Heart left ventricle (tissue), 13 donors: ENCODE measurements around the gene FIBP.

Experiments
- POLR2A ChIP-seq, 2 donors: fragments of 450-650 bp; IDR thresholded peaks; one replicate each; pipeline ENCODE4 v1.6.1; 2017; ENCODE audit warnings: antibody characterized with exemption in 2 of 2, mild to moderate bottlenecking in 2 of 2, moderate library complexity in 2 of 2
- TF ChIP-seq, protein P1 (sequence below), 12 donors: fragments of 200-600 bp; sonication (generic) in 4 of 12; IDR thresholded peaks; one replicate each; pipeline versions ENCODE4 v1.5.0 to v1.8.0; 2018 to 2022; ENCODE audit warnings: antibody characterized with exemption in 12 of 12, mild to moderate bottlenecking in 5 of 12
- donor health status: ischemic (EF 13 %, LVEDD 7.1; RV severe dilation, severe dysfunction).
- donor health status: DM: no; HTN: yes; CAD: no.
- donor health status: DM: no; HTN: no; CAD: no.
- donor health status: ischemic (EF 25% LVEDD 6.9; RV normal size, moderate dysfunction).
- donor health status: ischemic (EF 25% LVEDD 5.7; RV mildly dilated, moderate dysfunction).
- donor health status: ischemic (EF 35%, LVEDD 5.7; RV mildly dilated, moderate dysfunction).
- donor health status: nonischemic (EF 11% LVEDD 7.7; RV severe dilation, severe dysfunction).
- donor health status: DM: yes; HTN: yes; CAD: no.
- donor health status: PGD.
- donor health status: ischemic (EF 29% LVEDD 5.4; RV normal size, mild dysfunction).
- donor health status: nonischemic (EF 23%, LVEDD 6.1; RV moderate dilation, normal function).

DNA sequence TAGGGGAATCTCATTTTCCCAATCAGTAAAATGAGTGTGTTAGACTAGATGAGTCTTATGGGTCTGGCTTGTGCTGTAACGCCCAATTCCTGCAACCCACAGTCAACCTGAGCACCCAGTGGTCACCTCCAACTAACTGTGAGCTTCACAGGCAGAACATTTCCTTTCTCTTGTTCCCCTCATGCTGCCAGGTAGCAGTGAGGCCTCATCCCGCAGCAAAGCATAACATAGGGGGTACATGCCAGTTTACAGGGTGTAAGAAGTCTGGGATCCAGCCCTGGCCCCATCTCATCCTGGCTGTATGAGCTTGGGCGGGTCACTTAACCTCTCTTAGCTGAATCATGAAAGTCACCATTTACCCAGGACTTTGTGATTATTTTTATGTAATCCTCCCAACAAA, 19.4 kb downstream of the FIBP start:
- TF ChIP-seq, protein P1, sequence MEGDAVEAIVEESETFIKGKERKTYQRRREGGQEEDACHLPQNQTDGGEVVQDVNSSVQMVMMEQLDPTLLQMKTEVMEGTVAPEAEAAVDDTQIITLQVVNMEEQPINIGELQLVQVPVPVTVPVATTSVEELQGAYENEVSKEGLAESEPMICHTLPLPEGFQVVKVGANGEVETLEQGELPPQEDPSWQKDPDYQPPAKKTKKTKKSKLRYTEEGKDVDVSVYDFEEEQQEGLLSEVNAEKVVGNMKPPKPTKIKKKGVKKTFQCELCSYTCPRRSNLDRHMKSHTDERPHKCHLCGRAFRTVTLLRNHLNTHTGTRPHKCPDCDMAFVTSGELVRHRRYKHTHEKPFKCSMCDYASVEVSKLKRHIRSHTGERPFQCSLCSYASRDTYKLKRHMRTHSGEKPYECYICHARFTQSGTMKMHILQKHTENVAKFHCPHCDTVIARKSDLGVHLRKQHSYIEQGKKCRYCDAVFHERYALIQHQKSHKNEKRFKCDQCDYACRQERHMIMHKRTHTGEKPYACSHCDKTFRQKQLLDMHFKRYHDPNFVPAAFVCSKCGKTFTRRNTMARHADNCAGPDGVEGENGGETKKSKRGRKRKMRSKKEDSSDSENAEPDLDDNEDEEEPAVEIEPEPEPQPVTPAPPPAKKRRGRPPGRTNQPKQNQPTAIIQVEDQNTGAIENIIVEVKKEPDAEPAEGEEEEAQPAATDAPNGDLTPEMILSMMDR (IDR thresholded peaks at IDR 0.05) = no peak
- no peak for TF ChIP-seq POLR2A (IDR thresholded peaks at IDR 0.05)
